SIG-M5 treated with dmso at 0.1 percent for 504 hours (cell line): ENCODE measurements around the gene CRLF1.
"Not testable (repeated sequence)": the region's sequence is repeated elsewhere in the genome, so short reads cannot be mapped to it uniquely, and the experiment has no call there.

ENCODE experiments used
- DNase-seq: peaks from one replicate; lab custom pipeline; 2025; ENCODE audit not compliant: unreplicated experiment; lab: John Stamatoyannopoulos, UW

Gene CRLF1

GRCh38 chr19:18593367-18594095, 13.1 kb downstream of the CRLF1 start:
- no peak for DNase-seq

DNA sequence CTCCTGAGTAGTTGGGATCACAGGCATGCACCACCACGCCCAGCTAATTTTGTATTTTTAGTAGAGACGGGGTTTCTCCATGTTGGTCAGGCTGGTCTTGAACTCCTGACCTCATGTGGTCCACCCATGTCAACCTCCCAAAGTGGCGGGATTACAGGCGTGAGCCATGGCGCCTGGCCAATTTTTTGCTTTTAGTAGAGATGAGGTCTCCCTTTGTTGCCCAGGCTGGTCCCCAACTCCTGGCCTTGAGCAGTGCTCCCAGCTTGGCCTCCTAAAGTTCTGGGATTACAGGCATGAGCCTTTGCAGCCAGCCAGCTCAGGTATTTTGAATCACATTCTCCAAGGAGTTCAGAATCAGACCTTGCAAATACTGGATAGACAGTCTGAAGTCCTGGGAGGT, 13.9 kb downstream of the CRLF1 start:
- DNase-seq: not testable (repeated sequence)

- no peak for DNase-seq
Measured at GRCh38 chr19:18591735-18592385, 14.7 kb downstream of the CRLF1 start.

GRCh38 chr19:18590273-18591272, 16.0 kb downstream of the CRLF1 start:
- DNase-seq: peak; percentile 74

GRCh38 chr19:18589380-18590272, 17.0 kb downstream of the CRLF1 start:
- peak; percentile 69 for DNase-seq

GRCh38 chr19:18588611-18589379, 17.8 kb downstream of the CRLF1 start, which contains the start of gene REX1BD:
Gene REX1BD, plus strand, starts transcription at chr19:18588798. Its CDS starts 4 bp downstream, at chr19:18588802.
- peak; percentile 85 for DNase-seq

DNA sequence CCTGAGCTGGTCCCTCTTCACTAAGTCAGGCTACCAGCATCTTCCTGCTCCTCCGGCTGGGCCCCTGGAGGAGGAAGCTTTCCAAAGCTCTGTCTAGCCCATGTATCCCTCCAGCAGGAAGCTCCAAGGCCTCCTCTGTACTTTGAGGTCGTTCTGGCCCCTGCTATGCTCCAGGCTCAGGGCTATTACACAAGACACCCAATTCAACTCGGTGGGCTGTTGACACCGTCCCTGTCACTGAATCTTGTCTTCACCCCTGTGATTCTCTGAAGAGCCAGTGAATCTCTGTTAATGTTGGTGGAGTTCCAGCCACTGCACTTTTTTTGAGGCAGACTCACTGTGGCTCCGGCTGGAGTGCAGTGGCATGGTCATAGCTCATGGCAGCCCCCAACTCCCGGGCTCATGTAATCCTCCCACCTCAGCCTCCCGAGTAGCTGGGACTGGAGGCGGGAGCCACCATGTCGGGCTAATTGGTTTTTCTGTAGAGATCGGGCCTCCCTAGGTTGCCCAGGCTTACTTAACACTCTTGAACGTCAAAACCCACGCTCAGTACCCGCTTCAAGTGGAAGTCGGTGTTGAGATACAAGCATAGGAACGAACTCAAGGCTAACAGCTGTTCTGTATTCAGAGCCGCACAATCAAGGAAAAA, 18.5 kb downstream of the CRLF1 start:
- DNase-seq: peak; percentile 40

DNA sequence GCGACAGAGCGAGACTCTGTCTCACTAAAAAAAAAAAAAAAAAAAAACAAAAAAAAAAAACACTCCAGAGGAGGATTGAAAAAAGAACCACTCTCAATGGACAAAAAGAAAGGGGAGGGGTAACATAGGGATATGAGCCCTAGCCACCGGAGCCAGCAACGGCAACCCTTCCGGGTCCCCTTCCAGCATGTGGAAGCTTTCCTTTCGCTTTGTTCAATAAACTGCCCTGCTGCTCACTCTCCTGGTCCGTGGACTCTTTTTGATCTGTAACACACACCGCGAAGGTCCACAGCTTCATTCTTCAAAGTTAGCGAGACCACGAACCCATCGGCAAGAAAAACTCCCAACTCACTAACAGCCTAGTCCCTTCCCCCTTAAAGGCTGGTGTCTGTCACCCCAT, 19.0 kb downstream of the CRLF1 start:
- DNase-seq: no peak

DNA sequence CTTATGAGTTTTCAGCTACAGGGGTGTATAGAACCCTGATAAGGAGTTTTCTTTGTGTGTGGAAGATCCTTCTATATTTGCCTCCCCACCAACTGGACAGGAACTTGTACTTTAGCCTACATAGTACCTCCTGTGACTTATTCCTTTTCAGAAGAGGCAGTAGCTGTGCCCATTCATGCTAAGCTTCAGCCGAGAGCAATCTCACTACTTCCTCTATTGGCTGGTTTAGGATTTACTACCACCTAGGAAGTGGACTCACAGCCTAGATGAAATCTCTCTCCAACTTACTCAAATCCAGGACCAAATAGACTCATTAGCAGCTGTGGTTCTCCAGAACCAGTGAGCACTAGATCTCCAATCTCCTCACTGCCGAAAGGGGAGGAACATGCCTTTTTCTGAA, 20.3 kb downstream of the CRLF1 start:
- peak; percentile 63 for DNase-seq

DNA sequence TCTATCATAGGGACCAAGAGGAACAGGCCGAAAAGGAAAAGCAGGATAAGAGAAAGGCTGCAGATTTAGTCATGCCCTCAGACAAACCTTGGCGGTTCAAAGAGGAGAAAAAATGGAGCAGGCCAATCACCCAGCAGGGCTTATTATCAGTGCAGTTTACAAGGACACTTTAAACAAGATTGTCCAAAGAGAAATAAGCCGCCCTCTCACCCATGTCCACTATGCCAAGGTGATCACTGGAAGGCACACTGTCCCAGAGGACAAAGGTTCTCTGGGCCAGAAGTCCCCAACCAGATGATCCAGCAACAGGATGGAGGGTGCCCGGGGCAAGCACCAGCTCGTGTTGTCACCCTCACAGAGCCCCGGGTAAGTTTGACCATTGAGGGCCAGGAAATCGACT, 26.3 kb downstream of the CRLF1 start:
- DNase-seq: no peak

DNA sequence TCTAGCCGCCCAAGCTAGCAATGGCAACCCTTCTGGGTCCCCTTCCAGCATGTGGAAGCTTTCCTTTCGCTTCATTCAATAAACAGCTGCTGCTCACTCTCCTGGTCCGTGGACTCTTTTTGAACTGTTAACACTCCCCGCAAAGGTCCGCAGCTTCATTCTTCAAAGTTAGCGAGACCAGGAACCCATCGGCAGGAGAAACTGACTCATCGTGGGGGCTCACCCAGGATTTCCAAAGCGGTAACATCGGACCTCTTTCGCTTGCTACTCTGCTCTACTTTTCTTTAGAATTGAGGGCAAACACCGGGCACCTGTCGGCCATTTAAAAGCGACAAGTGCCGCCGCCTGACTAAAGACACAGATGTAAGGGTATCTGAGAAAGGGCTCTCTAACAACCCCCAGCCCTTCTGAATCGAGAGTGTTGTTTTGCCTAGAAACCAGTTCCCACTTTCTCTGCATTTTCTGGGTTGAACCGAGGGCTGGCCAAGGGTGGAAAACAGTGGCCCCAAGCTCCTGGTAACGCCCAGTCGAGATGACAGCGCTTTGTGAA, 29.2 kb downstream of the CRLF1 start:
- no peak for DNase-seq

GRCh38 chr19:18576383-18576782, 30.2 kb downstream of the CRLF1 start:
- no peak for DNase-seq

- no peak for DNase-seq
Measured at GRCh38 chr19:18574691-18575291, 31.8 kb downstream of the CRLF1 start.

DNA sequence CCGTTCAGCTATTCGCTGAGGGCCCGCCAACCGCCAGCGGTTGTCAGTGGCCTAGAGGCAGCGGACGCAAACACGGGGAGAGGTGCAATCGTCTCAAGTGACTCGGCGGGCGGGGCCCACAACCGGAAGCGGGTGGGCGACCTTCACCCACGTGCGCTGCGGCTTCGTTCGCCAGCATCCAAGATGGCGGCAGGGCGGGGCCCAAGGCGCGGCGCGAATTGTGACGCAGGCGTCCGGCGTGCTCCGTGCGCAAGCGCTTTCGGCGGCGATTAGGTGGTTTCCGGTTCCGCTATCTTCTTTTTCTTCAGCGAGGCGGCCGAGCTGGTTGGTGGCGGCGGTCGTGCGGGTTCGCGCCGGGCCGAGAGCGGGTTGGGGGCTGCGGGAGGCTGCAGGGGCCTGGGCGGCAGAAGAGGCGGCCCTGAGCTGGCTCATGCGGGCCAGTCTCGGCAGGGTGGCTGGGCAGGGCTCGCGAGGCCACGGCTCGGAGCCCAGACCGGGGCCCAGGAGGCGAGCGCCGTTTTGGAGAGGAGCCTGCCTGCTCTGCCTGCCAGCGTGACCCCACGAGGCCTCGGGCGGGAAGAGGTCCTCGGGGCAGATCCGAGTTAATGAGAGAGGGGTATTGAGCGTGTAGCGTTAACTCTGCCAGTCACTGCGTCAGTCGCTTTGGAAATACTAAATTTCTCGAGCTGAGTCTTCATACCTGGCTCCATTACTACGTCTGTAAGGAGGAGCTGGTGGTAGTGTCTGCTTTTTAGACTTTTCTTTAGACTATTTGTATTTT, 34.8 kb downstream of the CRLF1 start, which contains the start of gene UBA52:
Gene UBA52 (plus strand): TSS at position 294 of the 781 bp plus-strand sequence. CDS start 1,444 bp downstream, outside the sequence.
- DNase-seq: peak; percentile 97

- DNase-seq: no peak
Measured at GRCh38 chr19:18568367-18568766, 38.2 kb downstream of the CRLF1 start.

DNA sequence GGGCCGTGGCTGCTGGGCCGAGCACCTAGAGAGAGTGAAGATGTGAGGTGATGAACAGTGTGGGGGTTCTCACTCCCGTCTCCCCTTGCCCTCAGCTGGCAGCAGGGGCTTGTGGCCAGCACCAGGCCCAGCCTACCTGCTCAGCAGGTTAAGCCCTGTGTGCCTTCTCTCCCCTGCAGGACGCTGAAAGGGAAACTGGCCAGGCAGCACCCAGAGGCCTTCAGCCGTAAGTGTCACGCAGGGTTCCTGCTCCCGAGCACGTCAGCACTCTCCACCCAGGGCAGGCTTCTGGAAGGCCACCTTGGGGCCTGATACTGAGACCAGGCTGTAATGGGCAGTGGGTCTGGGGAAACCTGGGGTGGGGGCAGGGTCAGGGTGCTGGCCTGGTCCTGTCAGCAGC, 39.6 kb downstream of the CRLF1 start:
- DNase-seq: no peak

DNA sequence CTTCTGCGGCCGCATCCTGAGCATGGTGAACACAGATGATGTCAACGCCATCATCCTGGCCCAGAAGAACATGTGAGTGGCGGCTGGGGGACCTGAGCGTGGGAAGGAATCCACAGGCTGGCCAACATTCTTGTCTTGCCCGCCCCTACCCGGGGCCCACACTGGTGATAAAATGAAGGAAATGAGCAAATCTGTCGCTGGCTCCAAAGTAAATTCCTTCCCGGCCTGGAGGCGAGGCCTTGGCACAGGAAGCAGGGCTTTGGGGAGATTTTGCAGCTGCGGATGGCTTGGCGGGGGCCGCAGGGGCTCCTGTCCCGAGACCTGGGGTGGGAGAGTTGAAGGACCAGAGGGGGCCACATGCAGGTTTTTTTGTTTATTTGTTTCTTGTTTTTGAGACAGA, 44.5 kb downstream of the CRLF1 start:
- no peak for DNase-seq
